Endodermal cell (in vitro differentiated cells): ENCODE data around the gene TRIM60. TPM values are rescaled to one million over a fixed set of nuclear protein-coding genes. Genes with fewer than 3 reads are reported as not detected.

Experiments used
- DNase-seq: peaks from one replicate; pipeline ENCODE4 v3.0.0-alpha.2; 2017
- H3K27ac ChIP-seq: 2 replicates; pipeline ENCODE4 v1.5.1; 2013; ENCODE audit warnings: mild to moderate bottlenecking, low read depth, low read length, moderate library complexity
- H3K27me3 ChIP-seq: 2 replicates; pipeline ENCODE4 v1.6.1; 2013; ENCODE audit warnings: mild to moderate bottlenecking, low read length, moderate library complexity; ENCODE audit not compliant: insufficient read depth, control insufficient read depth, poor library complexity, severe bottlenecking
- H3K36me3 ChIP-seq: 2 replicates; pipeline ENCODE4 v1.7.0; 2013; ENCODE audit warnings: mild to moderate bottlenecking, low read length, moderate library complexity; ENCODE audit not compliant: control insufficient read depth, insufficient read depth
- H3K4me1 ChIP-seq: one replicate; pipeline ENCODE4 v1.7.0; 2013; ENCODE audit warnings: low read length; ENCODE audit not compliant: control insufficient read depth, insufficient read depth
- H3K4me3 ChIP-seq: 2 replicates; pipeline ENCODE4 v1.5.1; 2013; ENCODE audit warnings: mild to moderate bottlenecking, low read length, moderate library complexity
- H3K9ac ChIP-seq: 2 replicates; pipeline ENCODE4 v1.6.1; 2013; ENCODE audit warnings: mild to moderate bottlenecking, low read length, moderate library complexity; ENCODE audit not compliant: poor library complexity, severe bottlenecking; ENCODE audit errors: extremely low read depth
- H3K9me3 ChIP-seq: 2 replicates; pipeline ENCODE4 v1.6.1; 2013; ENCODE audit warnings: mild to moderate bottlenecking, low read length, moderate library complexity; ENCODE audit not compliant: control insufficient read depth
- H3K27ac Mint-ChIP-seq: 2 replicates; pipeline ENCODE4 v1.8.0; 2020; ENCODE audit warnings: mixed read lengths
- H3K27me3 Mint-ChIP-seq: 2 replicates; pipeline ENCODE4 v1.8.0; 2021; ENCODE audit warnings: mild to moderate bottlenecking, mixed read lengths; ENCODE audit not compliant: insufficient read depth
- H3K36me3 Mint-ChIP-seq: 2 replicates; pipeline ENCODE4 v1.8.0; 2020; ENCODE audit warnings: low read depth, mixed read lengths
- H3K4me1 Mint-ChIP-seq: 2 replicates; pipeline ENCODE4 v1.8.0; 2020; ENCODE audit warnings: mixed read lengths
- H3K4me3 Mint-ChIP-seq: 2 replicates; pipeline ENCODE4 v1.8.0; 2020; ENCODE audit warnings: mild to moderate bottlenecking, moderate library complexity, mixed read lengths
- H3K9me3 Mint-ChIP-seq: 2 replicates; pipeline ENCODE4 v1.8.0; 2020; ENCODE audit warnings: mild to moderate bottlenecking, mixed read lengths
- WGBS, 2 experiments: methylation state at CpG; one replicate each; pipeline versions ENCODE4 v1.1.5 to v1.1.7; 2013; ENCODE audit warnings: missing lambda C conversion rate in 2 of 2, mixed read lengths in 1 of 2; ENCODE audit not compliant: insufficient coverage in 1 of 2, insufficient read length in 1 of 2; 5-methylcytosine and 5-hydroxymethylcytosine counted together
- total RNA-seq, 2 donors: library from RNA; stranded (reverse); fragmentation: NEBNext Ultra II Directional in 1 of 2; extraction: Animal tissue kit (Norgen Biotek cat#: 25700) in 1 of 2; gene quantifications; 2 replicates in 1 of 2; 3 replicates in 1 of 2; pipeline ENCODE4 v1.2.1, GENCODE V29; 2021
- TF ChIP-seq, protein P1 (sequence below): fragments of 200-600 bp; sonication (generic); conservative IDR thresholded peaks from 2 replicates; pipeline ENCODE4 v1.5.0; 2021; ENCODE audit warnings: antibody characterized with exemption, mild to moderate bottlenecking

TRIM60 gene
- total RNA-seq, 2 donors from 2014 or later = not detected

DNA sequence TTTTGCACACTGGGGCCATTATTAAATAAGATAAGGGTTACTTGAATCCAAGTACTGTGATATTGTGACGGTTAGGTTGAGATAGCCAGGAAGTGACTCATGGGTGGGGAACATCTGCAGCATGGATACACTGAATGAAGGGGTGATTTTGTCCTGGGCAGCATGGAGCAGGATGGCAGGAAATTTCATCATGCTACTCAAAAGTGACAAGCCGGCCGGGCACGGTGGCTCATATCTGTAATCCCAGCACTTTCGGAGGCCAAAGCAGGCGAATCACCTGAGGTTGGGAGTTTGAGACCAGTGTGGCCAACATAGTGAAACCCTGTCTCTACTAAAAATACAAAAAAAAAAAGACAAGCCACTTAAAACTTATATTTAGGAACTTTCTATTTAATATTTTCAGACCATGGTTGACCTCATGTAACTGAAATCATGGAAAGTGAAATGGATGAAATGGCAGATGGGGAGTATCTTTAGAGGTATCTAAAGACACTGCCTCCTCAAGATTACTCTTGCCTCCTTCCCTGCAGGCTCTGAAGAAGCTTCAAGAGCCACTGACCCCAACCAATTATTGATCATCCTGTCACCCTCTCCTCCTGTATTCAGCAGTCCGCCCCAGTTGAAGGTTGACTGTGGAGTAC lies 3.9 kb upstream of the TRIM60 start:
- Histone ChIP-seq H3K4me3 (no peak overlapping the region), H3K27ac (no peak overlapping the region), H3K9ac (no peak overlapping the region), H3K9me3 (no peaks in the 10 kb centered on the region), H3K36me3 (no peaks in the 10 kb centered on the region), H3K4me1 (no peaks in the 10 kb centered on the region), H3K27me3 (no peaks in the 10 kb centered on the region)
- no peak overlapping the region for H3K27ac Mint-ChIP-seq
- WGBS, 2 experiments = 83 to 86% methylated on average over 4 to 7 of the region's 7 CpGs
- no peaks in the 10 kb centered on the region for H3K4me1 Mint-ChIP-seq
- TF ChIP-seq, protein P1, sequence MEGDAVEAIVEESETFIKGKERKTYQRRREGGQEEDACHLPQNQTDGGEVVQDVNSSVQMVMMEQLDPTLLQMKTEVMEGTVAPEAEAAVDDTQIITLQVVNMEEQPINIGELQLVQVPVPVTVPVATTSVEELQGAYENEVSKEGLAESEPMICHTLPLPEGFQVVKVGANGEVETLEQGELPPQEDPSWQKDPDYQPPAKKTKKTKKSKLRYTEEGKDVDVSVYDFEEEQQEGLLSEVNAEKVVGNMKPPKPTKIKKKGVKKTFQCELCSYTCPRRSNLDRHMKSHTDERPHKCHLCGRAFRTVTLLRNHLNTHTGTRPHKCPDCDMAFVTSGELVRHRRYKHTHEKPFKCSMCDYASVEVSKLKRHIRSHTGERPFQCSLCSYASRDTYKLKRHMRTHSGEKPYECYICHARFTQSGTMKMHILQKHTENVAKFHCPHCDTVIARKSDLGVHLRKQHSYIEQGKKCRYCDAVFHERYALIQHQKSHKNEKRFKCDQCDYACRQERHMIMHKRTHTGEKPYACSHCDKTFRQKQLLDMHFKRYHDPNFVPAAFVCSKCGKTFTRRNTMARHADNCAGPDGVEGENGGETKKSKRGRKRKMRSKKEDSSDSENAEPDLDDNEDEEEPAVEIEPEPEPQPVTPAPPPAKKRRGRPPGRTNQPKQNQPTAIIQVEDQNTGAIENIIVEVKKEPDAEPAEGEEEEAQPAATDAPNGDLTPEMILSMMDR = no peak
- no peak overlapping the region for H3K4me3 Mint-ChIP-seq
- no peaks in the 10 kb centered on the region for H3K9me3 Mint-ChIP-seq
- H3K36me3 Mint-ChIP-seq = no peaks in the 10 kb centered on the region
- DNase-seq = no peak
- H3K27me3 Mint-ChIP-seq = no peaks in the 10 kb centered on the region

DNA sequence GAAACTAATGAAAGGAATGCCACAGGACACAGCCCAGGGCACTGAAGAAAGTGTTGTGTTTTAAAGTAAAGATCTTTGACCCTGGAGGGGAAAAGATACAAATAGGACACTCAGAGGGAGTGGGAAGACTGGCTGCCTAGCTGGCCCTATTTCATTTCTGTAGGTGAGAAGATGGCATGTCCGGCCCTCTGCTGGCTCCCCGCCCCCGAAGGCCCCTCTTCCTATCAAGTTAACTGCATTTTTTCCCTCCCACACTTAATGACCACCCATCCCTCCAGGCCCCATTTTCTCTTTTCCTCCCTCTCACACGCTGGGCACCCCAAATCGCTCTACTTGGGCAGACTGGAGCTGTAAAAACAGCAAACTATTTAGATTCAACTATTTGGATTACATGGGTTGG lies 16.4 kb downstream of the TRIM60 start:
- Mint-ChIP-seq H3K4me1 (peaks cover 16% of the 10 kb centered on the region), H3K9me3 (peaks cover 2% of the 10 kb centered on the region), H3K27ac (peak overlapping the region; percentile 37), H3K36me3 (no peaks in the 10 kb centered on the region), H3K4me3 (no peak overlapping the region), H3K27me3 (no peaks in the 10 kb centered on the region)
- Histone ChIP-seq H3K4me1 (peaks cover 3% of the 10 kb centered on the region), H3K27ac (no peak overlapping the region), H3K27me3 (no peaks in the 10 kb centered on the region), H3K9me3 (no peaks in the 10 kb centered on the region), H3K4me3 (no peak overlapping the region), H3K9ac (no peak overlapping the region), H3K36me3 (no peaks in the 10 kb centered on the region)
- TF ChIP-seq, protein P1 = no peak
- DNase-seq = peak; percentile 69
- WGBS, 2 experiments = 87 to 90% methylated on average over 2 to 5 of the region's 5 CpGs

DNA sequence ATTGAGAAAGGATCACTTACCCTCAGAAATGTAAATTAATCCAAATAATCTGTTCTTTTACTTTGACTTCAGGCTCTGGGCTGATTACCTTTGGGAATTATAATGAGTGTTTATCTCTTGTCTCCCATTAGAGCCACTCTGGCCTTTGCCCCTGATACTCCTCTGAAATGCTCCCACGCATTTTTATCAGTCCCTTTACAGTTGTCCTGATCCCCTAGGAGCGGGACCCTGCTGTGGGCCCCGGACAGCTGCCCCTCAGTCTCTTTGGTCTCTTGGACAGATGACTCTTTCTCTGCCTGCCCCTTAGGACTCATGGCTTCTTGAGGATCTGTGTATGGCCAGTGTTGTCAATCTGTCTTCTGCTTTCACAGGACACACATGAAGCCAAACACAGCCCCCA lies 20.8 kb downstream of the TRIM60 start:
- Histone ChIP-seq H3K9ac (no peak overlapping the region), H3K4me1 (peaks cover 3% of the 10 kb centered on the region), H3K9me3 (no peaks in the 10 kb centered on the region), H3K27ac (no peak overlapping the region), H3K36me3 (no peaks in the 10 kb centered on the region), H3K27me3 (no peaks in the 10 kb centered on the region), H3K4me3 (no peak overlapping the region)
- DNase-seq = no peak
- Mint-ChIP-seq H3K27me3 (no peaks in the 10 kb centered on the region), H3K36me3 (no peaks in the 10 kb centered on the region), H3K4me1 (peaks cover 16% of the 10 kb centered on the region), H3K27ac (no peak overlapping the region), H3K9me3 (no peaks in the 10 kb centered on the region), H3K4me3 (no peak overlapping the region)
- TF ChIP-seq, protein P1 = no peak
- 77 to 82% methylated on average over 3 of the region's 3 CpGs for WGBS, 2 experiments
